ENCODE results near the gene MASP1.

GRCh38 chr3:187207062-187207461, 84.5 kb downstream of the MASP1 start:
- TF ChIP-seq MXI1 (IDR thresholded peaks at IDR 0.05; ENCODE audit: borderline replicate concordance, low read depth, low read length) (no peak), CTCF (conservative IDR thresholded peaks at IDR 0.05; ENCODE audit: low read depth, low read length) (no peak), RCOR1 (IDR thresholded peaks at IDR 0.05; ENCODE audit: insufficient replicate concordance, low read length) (no peak), RAD21 (IDR thresholded peaks at IDR 0.05; ENCODE audit: low read length) (no peak), POLR2A (IDR thresholded peaks at IDR 0.05; ENCODE audit: low read depth, low read length) (no peak), MAZ (IDR thresholded peaks at IDR 0.05; ENCODE audit: borderline replicate concordance, low read depth, low read length) (no peak), SMC3 (IDR thresholded peaks at IDR 0.05; ENCODE audit: low read depth, low read length) (no peak)

All from IMR-90 (cell line).